ENCODE results near the gene ZNF746. TPM values are rescaled to one million over a fixed set of nuclear protein-coding genes. Genes with fewer than 3 reads are reported as not detected.

ZNF746 gene
- total RNA-seq, 2 donors from 2014 or later, result 12.2 to 14.5 TPM

DNA sequence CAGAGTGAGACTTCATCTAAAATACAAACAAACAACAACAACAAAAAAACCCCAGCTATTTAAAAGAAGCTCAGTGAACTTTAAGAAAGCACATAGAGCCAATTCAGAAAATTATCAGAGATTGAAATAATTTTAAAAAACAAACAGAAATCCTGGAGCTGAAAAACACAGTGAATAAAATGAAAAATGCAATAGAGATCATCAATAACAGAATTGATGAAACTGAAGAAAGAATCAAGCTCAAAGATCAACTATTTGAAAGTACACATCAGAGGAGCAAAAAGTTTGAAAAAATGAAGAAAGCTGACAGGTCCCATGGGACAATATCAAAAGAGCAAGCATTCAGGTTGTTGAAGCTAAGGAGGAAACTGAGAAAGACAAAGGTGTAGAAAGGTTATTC lies 12.2 kb upstream of the ZNF746 start:
- H3K27ac ChIP-seq, result no peak overlapping the region
- no peak for TF ChIP-seq CTCF (IDR thresholded peaks at IDR 0.05)
- intact Hi-C loops (cut with DNase I), result no loop called here
- no peaks in the 10 kb centered on the region for H3K27me3 ChIP-seq
- no peak for DNase-seq
- no peak overlapping the region for H3K9ac ChIP-seq (ENCODE audit: low read depth in 2 of 2, low read length in 2 of 2)
- H3K4me3 ChIP-seq, result no peak overlapping the region
- no peaks in the 10 kb centered on the region for H3K36me3 ChIP-seq
- no peaks in the 10 kb centered on the region for H3K4me1 ChIP-seq
- no peaks in the 10 kb centered on the region for H3K9me3 ChIP-seq

DNA sequence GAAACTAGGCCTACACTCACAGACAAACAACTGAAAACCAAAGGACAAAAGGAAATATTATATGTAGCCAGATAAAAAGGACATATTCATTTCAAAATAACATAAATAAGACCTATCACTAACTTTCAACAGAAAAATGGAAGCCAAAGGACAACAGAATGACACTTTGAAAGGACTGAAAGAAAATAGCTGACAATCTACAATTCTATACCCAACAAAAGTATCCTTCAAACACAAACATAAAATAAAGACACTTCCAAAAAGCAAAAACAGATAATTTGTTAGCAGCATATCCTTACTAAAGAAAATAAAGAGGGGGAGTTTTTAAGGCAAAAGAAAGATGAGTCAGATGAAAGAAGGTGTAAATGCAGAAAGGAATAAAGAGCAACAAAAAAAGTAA lies 7.9 kb upstream of the ZNF746 start:
- no peak overlapping the region for H3K9ac ChIP-seq (ENCODE audit: low read depth in 2 of 2, low read length in 2 of 2)
- TF ChIP-seq CTCF (IDR thresholded peaks at IDR 0.05), result no peak
- no peak for DNase-seq
- no peak overlapping the region for H3K4me3 ChIP-seq
- intact Hi-C loops (cut with DNase I), result no loop called here
- H3K9me3 ChIP-seq, result no peaks in the 10 kb centered on the region
- H3K4me1 ChIP-seq, result no peaks in the 10 kb centered on the region
- no peaks in the 10 kb centered on the region for H3K27me3 ChIP-seq
- H3K36me3 ChIP-seq, result no peaks in the 10 kb centered on the region
- no peak overlapping the region for H3K27ac ChIP-seq

DNA sequence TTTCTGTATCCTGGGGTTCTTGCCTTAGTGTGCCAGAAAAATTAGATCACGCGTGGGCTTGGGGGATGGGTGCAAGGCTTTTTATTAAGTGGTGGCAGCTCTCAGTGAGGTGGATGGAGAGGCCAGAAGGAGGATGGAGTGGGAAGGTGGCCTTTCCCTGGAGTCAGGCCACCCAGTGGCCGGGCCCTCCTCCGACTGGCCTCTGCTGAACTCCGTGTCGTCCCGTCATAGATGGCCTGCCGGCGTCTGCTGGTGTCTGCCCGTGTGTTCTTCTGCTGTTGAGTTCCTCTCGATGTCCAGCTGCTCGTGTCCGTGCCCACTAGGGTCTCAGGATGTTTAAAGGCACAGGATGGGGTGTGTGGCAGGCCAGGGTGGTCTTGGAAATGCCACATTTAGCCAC lies 4.0 kb upstream of the ZNF746 start:
- Histone ChIP-seq H3K4me3 (no peak overlapping the region), H3K36me3 (no peaks in the 10 kb centered on the region), H3K9ac (ENCODE audit: low read depth in 2 of 2, low read length in 2 of 2) (no peak overlapping the region), H3K9me3 (no peaks in the 10 kb centered on the region), H3K27ac (no peak overlapping the region), H3K4me1 (no peaks in the 10 kb centered on the region), H3K27me3 (no peaks in the 10 kb centered on the region)
- intact Hi-C loops (cut with DNase I), result no loop called here
- no peak for DNase-seq
- TF ChIP-seq CTCF (IDR thresholded peaks at IDR 0.05), result no peak

DNA sequence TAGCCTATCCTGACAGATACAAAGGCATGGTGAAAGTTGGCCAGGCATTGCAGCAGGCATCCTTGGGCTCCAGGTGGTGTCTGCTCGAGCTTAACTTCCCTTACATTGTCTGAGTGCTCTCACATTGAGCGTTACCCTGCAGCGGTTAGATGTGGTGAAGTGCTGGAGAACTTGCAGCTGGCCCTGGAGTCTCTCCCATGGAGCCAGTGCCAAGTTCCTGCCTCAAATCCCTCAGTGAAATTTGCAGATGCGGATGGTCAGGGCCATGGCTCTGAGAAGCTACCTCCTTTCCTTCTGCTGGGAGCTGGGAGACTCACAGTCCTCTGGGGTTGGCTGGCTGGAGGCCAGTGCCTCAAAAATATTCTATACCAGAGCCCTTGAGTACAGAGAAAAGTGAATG lies 3.3 kb upstream of the ZNF746 start:
- H3K36me3 ChIP-seq, result no peaks in the 10 kb centered on the region
- intact Hi-C loops (cut with DNase I), result no loop called here
- TF ChIP-seq CTCF (IDR thresholded peaks at IDR 0.05), result no peak
- no peak overlapping the region for H3K27ac ChIP-seq
- H3K4me3 ChIP-seq, result no peak overlapping the region
- DNase-seq, result no peak
- no peak overlapping the region for H3K9ac ChIP-seq (ENCODE audit: low read depth in 2 of 2, low read length in 2 of 2)
- no peaks in the 10 kb centered on the region for H3K27me3 ChIP-seq
- peaks cover 2% of the 10 kb centered on the region for H3K4me1 ChIP-seq
- H3K9me3 ChIP-seq, result no peaks in the 10 kb centered on the region

- no peak for TF ChIP-seq CTCF (IDR thresholded peaks at IDR 0.05)
- Histone ChIP-seq H3K4me1 (peaks cover 9% of the 10 kb centered on the region), H3K36me3 (no peaks in the 10 kb centered on the region), H3K27me3 (no peaks in the 10 kb centered on the region), H3K9me3 (no peaks in the 10 kb centered on the region), H3K27ac (no peak overlapping the region), H3K9ac (ENCODE audit: low read depth in 2 of 2, low read length in 2 of 2) (no peak overlapping the region), H3K4me3 (no peak overlapping the region)
- no peak for DNase-seq
- intact Hi-C loops (cut with DNase I), result no loop called here
These were observed 2.6 kb upstream of the ZNF746 start for GRCh38 chr7:149500201-149500600.

DNA sequence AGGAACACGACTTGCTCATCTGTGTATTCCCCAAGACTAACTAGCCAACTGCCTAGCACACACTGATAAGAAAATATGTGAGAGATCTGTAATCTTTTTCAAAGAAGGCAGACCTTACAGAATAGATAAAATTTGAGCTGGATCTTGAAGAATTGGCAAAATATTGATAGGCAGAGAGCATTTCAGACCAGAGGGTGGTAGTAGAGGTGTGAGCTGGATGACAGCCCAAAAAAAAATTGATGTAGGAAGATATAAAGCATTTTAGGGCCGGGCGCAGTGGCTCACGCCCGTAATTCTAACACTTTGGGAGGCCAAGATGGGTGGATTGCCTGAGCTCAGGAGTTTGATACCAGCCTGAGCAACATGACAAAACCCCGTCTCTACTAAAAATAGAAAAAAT lies 1.2 kb upstream of the ZNF746 start:
- DNase-seq, result no peak
- no peak overlapping the region for H3K27ac ChIP-seq
- H3K9me3 ChIP-seq, result no peaks in the 10 kb centered on the region
- no peak overlapping the region for H3K9ac ChIP-seq (ENCODE audit: low read depth in 2 of 2, low read length in 2 of 2)
- intact Hi-C loops (cut with DNase I), result loop anchor here (5.0 to 10.0 kb wide), 2 partner anchors 77 to 126 kb away; no protein-coding TSS in a partner anchor
- H3K4me1 ChIP-seq, result peaks cover 9% of the 10 kb centered on the region
- no peaks in the 10 kb centered on the region for H3K27me3 ChIP-seq
- H3K36me3 ChIP-seq, result peaks cover 3% of the 10 kb centered on the region
- H3K4me3 ChIP-seq, result no peak overlapping the region
- TF ChIP-seq CTCF (IDR thresholded peaks at IDR 0.05), result no peak
